B cell (primary cell): Measurements from ENCODE around the gene ADARB2. TPM values are rescaled to one million over a fixed set of nuclear protein-coding genes. Genes with fewer than 3 reads are reported as not detected.

ENCODE experiments used
- ATAC-seq: fragments of 200-7000 bp; cut with Tn5 transposase; one replicate; pipeline ENCODE4 v1.10.0; 2021; ENCODE audit warnings: low read depth, mild to moderate bottlenecking, moderate number of reproducible peaks, moderate library complexity
- CTCF ChIA-PET: fragments of 350-600 bp; sonication (Branson Sonifier 250); formaldehyde crosslinking; loops from one replicate; lab custom pipeline; 2021; ENCODE audit warnings: antibody characterized with exemption, inconsistent platforms; lab: Charles Lee
- POLR2A ChIA-PET: fragments of 350-600 bp; sonication (Branson Sonifier 250); formaldehyde crosslinking; loops from one replicate; lab custom pipeline; 2021; ENCODE audit warnings: antibody characterized with exemption; lab: Charles Lee
- DNase-seq: peaks from one replicate; pipeline ENCODE4 v3.0.0; 2013
- H2AFZ ChIP-seq: 2 replicates; pipeline ENCODE4 v1.6.1; 2012; ENCODE audit warnings: mild to moderate bottlenecking, low read depth, low read length; ENCODE audit not compliant: insufficient read depth, poor library complexity, severe bottlenecking
- H3K27ac ChIP-seq, 2 donors: 1 replicate in 1 of 2; 2 replicates in 1 of 2; pipeline ENCODE4 v1.5.1; 2012 to 2013; ENCODE audit warnings: low read length in 2 of 2, mild to moderate bottlenecking in 2 of 2, moderate library complexity in 1 of 2
- H3K27me3 ChIP-seq, 4 experiments: fragments of 200-600 bp in 1 of 4; sonication (generic) in 1 of 4; replicated peaks in 1 of 4; 1 replicate in 2 of 4; 2 replicates in 2 of 4; pipeline versions ENCODE4 v1.6.1 to v1.7.0; 2013 to 2016; ENCODE audit warnings: low read length in 3 of 4, mild to moderate bottlenecking in 2 of 4, mixed read lengths in 1 of 4, moderate library complexity in 1 of 4; ENCODE audit not compliant: insufficient read depth in 4 of 4, control insufficient read depth in 3 of 4; ENCODE audit errors: control extremely low read depth in 1 of 4
- H3K36me3 ChIP-seq, 2 experiments: replicated peaks in 1 of 2; 1 replicate in 1 of 2; 2 replicates in 1 of 2; pipeline versions ENCODE4 v1.6.1 to v1.7.1; 2013; ENCODE audit warnings: low read length in 1 of 2; ENCODE audit not compliant: insufficient read depth in 2 of 2, control insufficient read depth in 1 of 2; ENCODE audit errors: control extremely low read depth in 1 of 2, extremely low read depth in 1 of 2
- H3K4me1 ChIP-seq, 2 donors: fragments of 200-600 bp in 1 of 2; sonication (generic) in 1 of 2; 1 replicate in 1 of 2; 2 replicates in 1 of 2; pipeline versions ENCODE4 v1.5.1 to v1.6.1; 2013 to 2017; ENCODE audit warnings: low read length in 2 of 2; ENCODE audit not compliant: control insufficient read depth in 2 of 2, insufficient read depth in 2 of 2
- H3K4me2 ChIP-seq: replicated peaks from 2 replicates; pipeline ENCODE3; 2012; ENCODE audit warnings: mild to moderate bottlenecking, low read depth, low read length; ENCODE audit not compliant: poor library complexity, severe bottlenecking
- H3K4me3 ChIP-seq, 5 experiments: fragments of 200-600 bp in 1 of 5; sonication (generic) in 1 of 5; 1 replicate in 3 of 5; 2 replicates in 2 of 5; pipeline versions ENCODE4 v1.5.1 to v1.7.0; 2011 to 2016; ENCODE audit warnings: low read length in 4 of 5, mild to moderate bottlenecking in 4 of 5, low read depth in 2 of 5, control low read depth in 1 of 5, moderate library complexity in 1 of 5; ENCODE audit not compliant: insufficient read depth in 1 of 5; ENCODE audit errors: control extremely low read depth in 1 of 5, extremely low read depth in 1 of 5
- H3K79me2 ChIP-seq: fragments of 200-600 bp; sonication (generic); one replicate; pipeline ENCODE4 v1.6.0; 2016; ENCODE audit warnings: low read length; ENCODE audit not compliant: control insufficient read depth, insufficient read depth
- H3K9ac ChIP-seq: fragments of 200-600 bp; sonication (generic); 2 replicates; pipeline ENCODE4 v1.6.1; 2017; ENCODE audit warnings: mild to moderate bottlenecking, low read length, moderate library complexity
- H3K9me3 ChIP-seq, 3 donors: one replicate each; pipeline versions ENCODE4 v1.6.1 to v1.7.1; 2013; ENCODE audit warnings: low read length in 2 of 3; ENCODE audit not compliant: control insufficient read depth in 2 of 3, insufficient read depth in 1 of 3; ENCODE audit errors: control extremely low read depth in 1 of 3
- H4K20me1 ChIP-seq: 2 replicates; pipeline ENCODE4 v1.6.0; 2012; ENCODE audit warnings: mild to moderate bottlenecking, low read length; ENCODE audit not compliant: insufficient read depth, control insufficient read depth, poor library complexity, severe bottlenecking
- H3K27ac Mint-ChIP-seq: one replicate; pipeline ENCODE4 v1.8.0; 2021; ENCODE audit warnings: mixed read lengths
- H3K27me3 Mint-ChIP-seq: one replicate; pipeline ENCODE4 v1.8.0; 2021; ENCODE audit warnings: mixed read lengths
- H3K4me1 Mint-ChIP-seq: one replicate; pipeline ENCODE4 v1.8.0; 2021; ENCODE audit warnings: mixed read lengths
- H3K4me3 Mint-ChIP-seq: one replicate; pipeline ENCODE4 v1.8.0; 2021; ENCODE audit warnings: mixed read lengths
- H3K9me3 Mint-ChIP-seq: one replicate; pipeline ENCODE4 v1.8.0; 2022; ENCODE audit warnings: mixed read lengths; ENCODE audit not compliant: insufficient read depth
- CTCF ChIP-seq: fragments of 200-600 bp; IDR thresholded peaks from one replicate; pipeline ENCODE4 v1.8.0; 2022; ENCODE audit warnings: antibody characterized with exemption, mild to moderate bottlenecking
- EZH2 ChIP-seq: IDR thresholded peaks from 2 replicates; pipeline ENCODE4 v1.6.1; 2012; ENCODE audit warnings: borderline replicate concordance, low read depth, mild to moderate bottlenecking, moderate library complexity, low read length; ENCODE audit not compliant: insufficient read depth, poor library complexity, severe bottlenecking
- WGBS: methylation state at CpG from one replicate; pipeline ENCODE4 v1.1.5; 2013; ENCODE audit warnings: missing lambda C conversion rate; ENCODE audit not compliant: insufficient coverage; 5-methylcytosine and 5-hydroxymethylcytosine counted together
- intact Hi-C: fragments of 100-400 bp; cut with micrococcal nuclease; formaldehyde crosslinking; loops from one replicate; pipeline ENCODE4 v1.10.0; 2022
- polyA minus RNA-seq: library from RNA; depleted of rRNA, polyadenylated mRNA; stranded (reverse); fragments of >200 nt; gene quantifications from 2 replicates; pipeline ENCODE4 v1.2.3, GENCODE V29; 2012
- polyA plus RNA-seq: library from polyadenylated mRNA; depleted of rRNA; stranded (reverse); fragments of >200 nt; gene quantifications from 2 replicates; pipeline ENCODE4 v1.2.3, GENCODE V29; 2012
- total RNA-seq, 2 donors: library from RNA; stranded (reverse); fragments of 120-200 nt in 1 of 2; gene quantifications; 1 replicate in 1 of 2; 2 replicates in 1 of 2; pipeline versions ENCODE4 v1.2.3 to v1.2.4, GENCODE V29; 2013 to 2022

ADARB2 gene
- total RNA-seq (0.85 and 0.96 TPM in 2 replicates), polyA plus RNA-seq (0.13 and 0.29 TPM in 2 replicates), polyA minus RNA-seq (0.34 and 0.64 TPM in 2 replicates)
- total RNA-seq (2013), result 0.05 TPM

- ChIA-PET CTCF (interaction anchor here (1.3 to 3.6 kb wide), 2 partner anchors 11 to 317 kb away, joined by 3 to 14 read pairs; no protein-coding TSS in a partner anchor), POLR2A (no interaction called here)
- Histone ChIP-seq H3K4me3 (peak within 1 kb of the TSS; percentile 16 to 50 (median 42)), H3K9ac (peak within 1 kb of the TSS; percentile 61), H4K20me1 (no peaks in the 10 kb centered on the region), H3K79me2 (no peaks in the 10 kb centered on the region), H3K36me3 (no peaks in the 10 kb centered on the region), H3K27ac (no peak within 1 kb of the TSS), H2AFZ (peak within 1 kb of the TSS; percentile 52), H3K4me1 (peaks cover 32 to 36% of the 10 kb centered on the region in 2 donors), H3K4me2 (peak within 1 kb of the TSS; percentile 90), H3K27me3 (peaks cover 0 to 64% (median 53%) of the 10 kb centered on the region in 4 experiments), H3K9me3 (peaks cover 0 to 4% (median 0%) of the 10 kb centered on the region in 3 donors)
- Mint-ChIP-seq H3K27ac (no peak within 1 kb of the TSS), H3K4me3 (peak within 1 kb of the TSS; percentile 61), H3K9me3 (no peaks in the 10 kb centered on the region), H3K27me3 (peaks cover 77% of the 10 kb centered on the region), H3K4me1 (peaks cover 33% of the 10 kb centered on the region)
- peak; percentile 60 for DNase-seq
- no peak for TF ChIP-seq EZH2
- ATAC-seq, result peak; percentile 72
- WGBS, result 2% methylated on average over 49 of the region's 50 CpGs
- intact Hi-C loops, result loop anchor here (1.0 to 10.0 kb wide), 3 partner anchors 73 to 317 kb away; no protein-coding TSS in a partner anchor
Measured at GRCh38 chr10:1737222-1738061, at the start of gene ADARB2. ADARB2 (minus strand) TSS chr10:1737525.

GRCh38 chr10:1785835-1786234 is 48.5 kb upstream of the ADARB2 start:
- intact Hi-C loops, result no loop called here
- Histone ChIP-seq H3K4me3 (no peak overlapping the region), H3K4me1 (no peaks in the 10 kb centered on the region), H3K9me3 (no peaks in the 10 kb centered on the region), H3K4me2 (no peak overlapping the region), H2AFZ (no peak overlapping the region), H3K27me3 (peaks cover 0 to 4% (median 0%) of the 10 kb centered on the region in 4 experiments), H3K79me2 (no peaks in the 10 kb centered on the region), H3K27ac (no peak overlapping the region), H3K9ac (no peak overlapping the region), H3K36me3 (no peaks in the 10 kb centered on the region), H4K20me1 (no peaks in the 10 kb centered on the region)
- TF ChIP-seq EZH2 (no peak), CTCF (no peak)
- Mint-ChIP-seq H3K4me1 (no peaks in the 10 kb centered on the region), H3K27ac (no peak overlapping the region), H3K27me3 (peaks cover 19% of the 10 kb centered on the region), H3K4me3 (no peak overlapping the region), H3K9me3 (no peaks in the 10 kb centered on the region)
- 85% methylated on average over 2 of the region's 3 CpGs for WGBS
- ChIA-PET CTCF (no interaction called here), POLR2A (no interaction called here)
- ATAC-seq, result no peak
- no peak for DNase-seq
